Stomach (tissue), 9 donors: ENCODE results near the gene GPR108. TPM values are rescaled to one million over a fixed set of nuclear protein-coding genes. Genes with fewer than 3 reads are reported as not detected.

Experiments used
- DNase-seq, 2 donors: peaks; one replicate each; pipeline versions ENCODE4 v3.0.0 to v3.0.0-alpha.2; 2013 to 2019
- H3K27ac ChIP-seq, 5 donors: fragments of 200-600 bp in 4 of 5; sonication (generic) in 4 of 5; one replicate each; pipeline ENCODE4 v1.5.1; 2013 to 2019; ENCODE audit warnings: mild to moderate bottlenecking in 1 of 5, moderate library complexity in 1 of 5
- H3K27me3 ChIP-seq, 3 donors: fragments of 200-600 bp; sonication (generic); one replicate each; pipeline ENCODE4 v1.5.1; 2017 to 2019; ENCODE audit warnings: mixed run types in 1 of 3
- H3K36me3 ChIP-seq, 4 donors: fragments of 200-600 bp; sonication (generic); 1 replicate in 3 of 4; 2 replicates in 1 of 4; pipeline ENCODE4 v1.5.1; 2016 to 2019
- H3K4me1 ChIP-seq, 4 donors: fragments of 200-600 bp; sonication (generic); one replicate each; pipeline ENCODE4 v1.5.1; 2016 to 2019
- H3K4me3 ChIP-seq, 4 donors: fragments of 200-600 bp; sonication (generic) in 3 of 4; one replicate each; pipeline ENCODE4 v1.5.1; 2016 to 2019; ENCODE audit warnings: mild to moderate bottlenecking in 1 of 4
- H3K9me3 ChIP-seq, 4 donors: fragments of 200-600 bp; sonication (generic); one replicate each; pipeline ENCODE4 v1.5.1; 2016 to 2019
- EP300 ChIP-seq: sonication (generic); formaldehyde crosslinking; IDR thresholded peaks from one replicate; pipeline ENCODE4 v1.6.1; 2017; ENCODE audit warnings: antibody characterized with exemption
- POLR2A ChIP-seq, 4 donors: fragments of 450-650 bp; IDR thresholded peaks; one replicate each; pipeline ENCODE4 v1.6.1; 2016; ENCODE audit warnings: antibody characterized with exemption in 4 of 4, control low read depth in 2 of 4, mild to moderate bottlenecking in 1 of 4, moderate library complexity in 1 of 4
- POLR2AphosphoS5 ChIP-seq, 3 donors: sonication (generic); formaldehyde crosslinking; IDR thresholded peaks; one replicate each; pipeline ENCODE4 v1.6.1; 2016; ENCODE audit warnings: antibody characterized with exemption in 3 of 3
- WGBS, 5 donors: extraction: QIAGEN DNeasy Blood & Tissue Kit in 3 of 5; methylation state at CpG; one replicate each; pipeline versions ENCODE4 v1.1.5 to v1.1.7; 2013 to 2018; 5-methylcytosine and 5-hydroxymethylcytosine counted together
- intact Hi-C: fragments of 100-400 bp; cut with DNase I; formaldehyde crosslinking; loops from one replicate; pipeline ENCODE4 v1.15.1; 2023; ENCODE audit warnings: low total_unique reads
- polyA plus RNA-seq, 3 donors: library from polyadenylated mRNA; stranded (reverse); fragments of 200-250 nt; gene quantifications; one replicate each; pipeline ENCODE4 v1.2.3, GENCODE V29; 2013
- total RNA-seq, 5 donors: library from RNA; depleted of rRNA; stranded (reverse); fragments of >200 nt; gene quantifications; one replicate each; pipeline versions ENCODE4 v1.1.0 to v1.2.3, GENCODE V29; 2014 to 2016
- TF ChIP-seq, protein P1 (sequence below), 7 experiments: fragments of 450-650 bp in 4 of 7; fragments of 200-600 bp in 3 of 7; sonication (generic) in 3 of 7; IDR thresholded peaks; one replicate each; pipeline ENCODE4 v1.5.1; 2016 to 2019; ENCODE audit warnings: antibody characterized with exemption in 7 of 7, control low read depth in 2 of 7, mild to moderate bottlenecking in 1 of 7
- donor health status: healthy with polysubstance abuse.
- donor health status: Bipolar disorder and iron deficiency.
- donor health status: healthy.

The GPR108 gene
- total and polyA plus RNA-seq, 8 donors, result 28.1 to 132 (median 59.2) TPM

DNA sequence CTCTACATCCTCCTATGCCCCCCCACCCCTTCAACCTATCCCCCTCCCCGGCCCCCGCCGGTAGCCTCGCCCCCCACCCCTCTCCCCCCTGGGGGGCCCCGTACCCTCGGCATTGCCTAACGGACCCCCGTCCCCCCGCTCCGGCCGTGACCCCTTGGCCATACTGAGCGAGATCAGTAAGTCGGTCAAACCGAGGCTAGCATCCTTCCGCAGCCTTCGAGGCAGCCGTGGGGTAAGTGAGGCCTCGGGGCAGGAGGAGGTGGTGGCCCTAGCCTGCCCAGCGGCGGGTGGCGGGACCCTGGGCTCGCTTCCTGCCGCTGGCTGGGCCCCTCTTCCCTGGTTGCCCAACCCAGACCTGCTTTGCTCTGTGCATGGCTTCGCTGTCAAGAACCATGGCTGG lies 8.6 kb upstream of the GPR108 start:
- intact Hi-C loops, result no loop called here
- H3K4me1 ChIP-seq, result peaks cover 28 to 49% (median 42%) of the 10 kb centered on the region in 4 donors
- H3K27ac ChIP-seq, result peak overlapping the region in 3 of 5 donors; percentile 16 to 88 (median 18)
- 91 to 94% (median 93%) methylated on average over 19 to 24 of the region's 24 CpGs for WGBS, 5 donors
- DNase-seq, result no peak
- H3K36me3 ChIP-seq, result peaks cover 52 to 78% (median 77%) of the 10 kb centered on the region in 4 donors
- TF ChIP-seq POLR2A (IDR thresholded peaks at IDR 0.05) (no peak), EP300 (no peak), POLR2AphosphoS5 (IDR thresholded peaks at IDR 0.05) (no peak)
- TF ChIP-seq, protein P1, sequence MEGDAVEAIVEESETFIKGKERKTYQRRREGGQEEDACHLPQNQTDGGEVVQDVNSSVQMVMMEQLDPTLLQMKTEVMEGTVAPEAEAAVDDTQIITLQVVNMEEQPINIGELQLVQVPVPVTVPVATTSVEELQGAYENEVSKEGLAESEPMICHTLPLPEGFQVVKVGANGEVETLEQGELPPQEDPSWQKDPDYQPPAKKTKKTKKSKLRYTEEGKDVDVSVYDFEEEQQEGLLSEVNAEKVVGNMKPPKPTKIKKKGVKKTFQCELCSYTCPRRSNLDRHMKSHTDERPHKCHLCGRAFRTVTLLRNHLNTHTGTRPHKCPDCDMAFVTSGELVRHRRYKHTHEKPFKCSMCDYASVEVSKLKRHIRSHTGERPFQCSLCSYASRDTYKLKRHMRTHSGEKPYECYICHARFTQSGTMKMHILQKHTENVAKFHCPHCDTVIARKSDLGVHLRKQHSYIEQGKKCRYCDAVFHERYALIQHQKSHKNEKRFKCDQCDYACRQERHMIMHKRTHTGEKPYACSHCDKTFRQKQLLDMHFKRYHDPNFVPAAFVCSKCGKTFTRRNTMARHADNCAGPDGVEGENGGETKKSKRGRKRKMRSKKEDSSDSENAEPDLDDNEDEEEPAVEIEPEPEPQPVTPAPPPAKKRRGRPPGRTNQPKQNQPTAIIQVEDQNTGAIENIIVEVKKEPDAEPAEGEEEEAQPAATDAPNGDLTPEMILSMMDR (IDR thresholded peaks at IDR 0.05), result no peak
- H3K27me3 ChIP-seq, result no peaks in the 10 kb centered on the region
- no peak overlapping the region for H3K4me3 ChIP-seq
- no peaks in the 10 kb centered on the region for H3K9me3 ChIP-seq

DNA sequence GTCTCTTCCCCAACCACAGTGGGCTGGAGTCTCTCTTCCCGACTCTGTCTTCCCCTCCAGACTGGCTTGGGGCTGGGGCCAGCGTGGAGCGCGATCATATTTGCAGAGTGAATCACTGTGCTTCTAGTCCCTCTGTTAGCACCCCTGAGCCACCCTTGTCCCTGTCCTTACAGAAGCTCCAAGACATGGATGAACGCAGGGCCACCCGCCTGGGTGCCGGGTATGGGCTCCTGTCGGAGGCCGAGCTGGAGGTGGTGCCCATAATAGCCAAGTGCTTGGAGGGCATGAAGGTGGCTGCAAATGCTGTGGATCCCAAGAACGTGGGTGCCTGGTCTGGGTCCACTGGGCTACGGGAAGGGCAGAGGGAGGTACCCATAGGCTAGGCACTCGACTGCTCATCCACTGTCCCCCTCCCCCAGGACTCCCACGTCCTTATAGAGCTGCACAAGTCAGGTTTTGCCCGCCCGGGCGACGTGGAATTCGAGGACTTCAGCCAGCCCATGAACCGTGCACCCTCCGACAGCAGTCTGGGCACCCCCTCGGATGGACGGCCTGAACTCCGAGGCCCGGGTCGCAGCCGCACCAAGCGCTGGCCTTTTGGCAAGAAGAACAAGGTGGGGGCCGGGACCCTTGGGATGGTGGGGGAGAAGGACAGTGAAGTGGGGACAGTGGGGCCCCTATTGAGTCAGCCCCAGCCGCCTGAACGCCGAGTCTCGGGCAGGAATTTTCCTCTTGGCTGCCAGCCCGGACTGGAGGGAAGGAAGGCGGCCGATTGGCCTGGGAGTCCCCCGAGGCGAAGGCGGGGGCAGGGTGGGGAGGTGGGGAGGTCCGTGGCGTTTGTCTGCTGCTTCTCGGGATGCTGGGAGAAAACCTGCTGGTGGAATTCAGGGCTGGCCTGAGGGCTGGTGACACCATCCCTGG lies 7.3 kb upstream of the GPR108 start:
- TF ChIP-seq, protein P1 (IDR thresholded peaks at IDR 0.05), result no peak
- TF ChIP-seq POLR2AphosphoS5 (IDR thresholded peaks at IDR 0.05), result peak; percentile 19 to 71 (median 30)
- Histone ChIP-seq H3K27me3 (no peaks in the 10 kb centered on the region), H3K36me3 (peaks cover 39 to 65% (median 64%) of the 10 kb centered on the region in 4 donors), H3K9me3 (no peaks in the 10 kb centered on the region), H3K4me1 (peaks cover 31 to 62% (median 48%) of the 10 kb centered on the region in 4 donors), H3K27ac (peak overlapping the region; percentile 53 to 98 (median 87)), H3K4me3 (peak overlapping the region; percentile 10 to 28 (median 20))
- intact Hi-C loops, result no loop called here
- WGBS, 5 donors, result 21 to 33% (median 25%) methylated on average over 20 to 41 of the region's 41 CpGs
- DNase-seq, result peak; percentile 90 to 93

DNA sequence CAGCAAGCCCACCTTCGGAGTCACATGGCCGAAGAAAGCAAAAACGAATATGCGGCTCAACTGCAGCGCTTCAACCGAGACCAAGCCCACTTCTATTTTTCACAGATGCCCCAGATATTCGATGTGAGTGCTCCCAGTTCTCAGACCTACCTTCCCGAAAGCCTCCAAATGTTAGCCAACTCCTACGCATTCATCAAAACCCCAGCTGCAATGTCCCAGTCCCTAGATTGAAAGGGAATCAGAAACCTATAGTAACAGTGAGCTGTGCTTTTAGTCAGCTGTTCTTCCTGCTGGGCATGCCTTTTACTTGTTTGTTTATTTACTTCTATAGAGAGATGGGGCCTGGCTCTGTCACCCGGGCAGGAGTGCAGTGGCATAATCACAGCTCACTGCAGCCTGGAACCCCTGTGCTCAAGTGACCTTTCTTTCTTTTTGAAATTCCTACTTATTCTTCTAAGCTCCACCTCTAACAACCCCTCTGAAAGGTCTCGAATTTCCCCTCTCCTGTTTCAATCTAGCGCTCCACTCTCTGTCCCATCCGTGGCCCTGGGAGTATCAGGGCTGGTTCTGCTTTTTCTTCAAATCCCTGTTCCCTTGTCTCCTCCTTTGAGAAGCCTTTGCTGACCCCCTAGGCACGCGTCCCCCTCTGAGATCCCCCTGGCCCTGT lies 6.5 kb upstream of the GPR108 start:
- Histone ChIP-seq H3K36me3 (peaks cover 32 to 57% (median 56%) of the 10 kb centered on the region in 4 donors), H3K9me3 (no peaks in the 10 kb centered on the region), H3K27ac (peak overlapping the region; percentile 53 to 98 (median 87)), H3K4me1 (peaks cover 35 to 67% (median 53%) of the 10 kb centered on the region in 4 donors), H3K4me3 (peak overlapping the region in 2 of 4 donors; percentile 10 to 28), H3K27me3 (no peaks in the 10 kb centered on the region)
- intact Hi-C loops, result no loop called here
- WGBS, 5 donors, result 79 to 89% (median 87%) methylated on average over 15 of the region's 15 CpGs
- TF ChIP-seq POLR2AphosphoS5 (IDR thresholded peaks at IDR 0.05), result no peak
- no peak for TF ChIP-seq EP300
- DNase-seq, result no peak

DNA sequence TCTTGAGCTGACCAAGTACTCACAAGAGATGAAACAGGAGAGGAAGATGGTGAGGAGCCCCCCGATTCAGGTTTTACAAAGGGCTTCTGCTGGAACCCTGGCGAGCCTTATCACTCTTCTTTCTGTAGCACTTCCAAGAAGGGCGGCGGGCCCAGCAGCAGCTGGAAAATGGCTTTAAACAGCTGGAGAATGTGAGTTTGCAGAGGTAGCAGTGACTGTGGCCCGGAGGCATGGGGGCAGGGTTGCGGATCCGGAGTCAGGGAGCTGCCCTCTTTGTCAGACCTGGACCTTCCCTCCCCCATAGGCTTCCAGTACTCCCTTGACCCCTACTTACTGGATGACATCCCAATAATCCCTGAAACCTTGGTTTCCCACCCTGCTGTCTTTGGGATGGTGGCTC lies 5.7 kb upstream of the GPR108 start:
- DNase-seq, result no peak
- no peak overlapping the region for H3K4me3 ChIP-seq
- peaks cover 43 to 75% (median 61%) of the 10 kb centered on the region in 4 donors for H3K4me1 ChIP-seq
- peaks cover 27 to 49% (median 48%) of the 10 kb centered on the region in 4 donors for H3K36me3 ChIP-seq
- intact Hi-C loops, result no loop called here
- H3K9me3 ChIP-seq, result no peaks in the 10 kb centered on the region
- no peaks in the 10 kb centered on the region for H3K27me3 ChIP-seq
- H3K27ac ChIP-seq, result peak overlapping the region in 2 of 5 donors; percentile 88 to 98
- no peak for TF ChIP-seq POLR2A (IDR thresholded peaks at IDR 0.05)
- no peak for TF ChIP-seq POLR2AphosphoS5 (IDR thresholded peaks at IDR 0.05)
- TF ChIP-seq, protein P1 (IDR thresholded peaks at IDR 0.05), result no peak
- no peak for TF ChIP-seq EP300
- 70 to 90% (median 78%) methylated on average over 7 of the region's 7 CpGs for WGBS, 5 donors
